Measurements from ENCODE around the gene B4GALNT3. TPM values are rescaled to one million over a fixed set of nuclear protein-coding genes. Genes with fewer than 3 reads are reported as not detected.

The B4GALNT3 gene
- total RNA-seq, 2 experiments from 2014 or later, result 10.9 to 11.1 TPM

GRCh38 chr12:470133-470532 is 10.4 kb downstream of the B4GALNT3 start:
- peaks cover 9% of the 10 kb centered on the region for H3K4me1 Mint-ChIP-seq (ENCODE audit: low read depth)
- H3K27ac Mint-ChIP-seq, result no peak overlapping the region
- peaks cover 11% of the 10 kb centered on the region for H3K27me3 Mint-ChIP-seq (ENCODE audit: low read depth)
- H3K36me3 Mint-ChIP-seq (ENCODE audit: low read depth), result no peaks in the 10 kb centered on the region
- ChIA-PET POLR2A (no interaction called here), CTCF (no interaction called here)
- DNase-seq (no peak), ATAC-seq (no peak)
- no peaks in the 10 kb centered on the region for H3K9me3 Mint-ChIP-seq (ENCODE audit: insufficient read depth)
- H3K4me3 Mint-ChIP-seq, result no peak overlapping the region

- ATAC-seq, result no peak
- Mint-ChIP-seq H3K27ac (no peak overlapping the region), H3K9me3 (ENCODE audit: insufficient read depth) (no peaks in the 10 kb centered on the region), H3K36me3 (ENCODE audit: low read depth) (no peaks in the 10 kb centered on the region), H3K4me3 (no peak overlapping the region), H3K4me1 (ENCODE audit: low read depth) (peaks cover 9% of the 10 kb centered on the region), H3K27me3 (ENCODE audit: low read depth) (peaks cover 25% of the 10 kb centered on the region)
- CTCF ChIA-PET, result interaction anchor here (1.2 to 1.4 kb wide), 2 partner anchors 21 to 31 kb away, joined by 3 to 4 read pairs; no protein-coding TSS in a partner anchor
- no peak for DNase-seq
- POLR2A ChIA-PET, result no interaction called here
Measured at GRCh38 chr12:473198-473597, 13.5 kb downstream of the B4GALNT3 start.

- ATAC-seq, result no peak
- Mint-ChIP-seq H3K27ac (no peak overlapping the region), H3K9me3 (ENCODE audit: insufficient read depth) (no peaks in the 10 kb centered on the region), H3K4me3 (no peak overlapping the region), H3K27me3 (ENCODE audit: low read depth) (peaks cover 28% of the 10 kb centered on the region), H3K36me3 (ENCODE audit: low read depth) (no peaks in the 10 kb centered on the region), H3K4me1 (ENCODE audit: low read depth) (peaks cover 2% of the 10 kb centered on the region)
- no peak for DNase-seq
- ChIA-PET CTCF (interaction anchor here (0.7 to 1.2 kb wide), 2 partner anchors 22 to 25 kb away, joined by 3 to 4 read pairs; no protein-coding TSS in a partner anchor), POLR2A (no interaction called here)
Measured at GRCh38 chr12:473863-474577, 14.3 kb downstream of the B4GALNT3 start.

- no peaks in the 10 kb centered on the region for H3K9me3 Mint-ChIP-seq (ENCODE audit: insufficient read depth)
- H3K4me3 Mint-ChIP-seq, result no peak overlapping the region
- ATAC-seq, result no peak
- DNase-seq, result no peak
- H3K27me3 Mint-ChIP-seq (ENCODE audit: low read depth), result peaks cover 28% of the 10 kb centered on the region
- ChIA-PET CTCF (interaction anchor here (1.2 to 1.3 kb wide), 3 partner anchors 23 to 33 kb away, joined by 3 to 5 read pairs (median 3); no protein-coding TSS in a partner anchor), POLR2A (no interaction called here)
- no peak overlapping the region for H3K27ac Mint-ChIP-seq
- no peaks in the 10 kb centered on the region for H3K36me3 Mint-ChIP-seq (ENCODE audit: low read depth)
- H3K4me1 Mint-ChIP-seq (ENCODE audit: low read depth), result peaks cover 2% of the 10 kb centered on the region
Measured at GRCh38 chr12:475286-475685, 15.5 kb downstream of the B4GALNT3 start.

- POLR2A ChIA-PET, result no interaction called here
- H3K4me3 Mint-ChIP-seq, result no peak overlapping the region
- no peak for DNase-seq
- ATAC-seq, result no peak
- peaks cover 4% of the 10 kb centered on the region for H3K4me1 Mint-ChIP-seq (ENCODE audit: low read depth)
- H3K9me3 Mint-ChIP-seq (ENCODE audit: insufficient read depth), result no peaks in the 10 kb centered on the region
- no peak overlapping the region for H3K27ac Mint-ChIP-seq
- CTCF ChIA-PET, result no interaction called here
- peaks cover 37% of the 10 kb centered on the region for H3K27me3 Mint-ChIP-seq (ENCODE audit: low read depth)
- no peaks in the 10 kb centered on the region for H3K36me3 Mint-ChIP-seq (ENCODE audit: low read depth)
Measured at GRCh38 chr12:479161-479560, 19.4 kb downstream of the B4GALNT3 start.

- CTCF ChIA-PET, result interaction anchor here (0.6 to 1.2 kb wide), 2 partner anchors 29 to 48 kb away, joined by 3 read pairs; no protein-coding TSS in a partner anchor
- H3K36me3 Mint-ChIP-seq (ENCODE audit: low read depth), result no peaks in the 10 kb centered on the region
- H3K4me1 Mint-ChIP-seq (ENCODE audit: low read depth), result peaks cover 4% of the 10 kb centered on the region
- H3K9me3 Mint-ChIP-seq (ENCODE audit: insufficient read depth), result no peaks in the 10 kb centered on the region
- DNase-seq (no peak), ATAC-seq (no peak)
- H3K27ac Mint-ChIP-seq, result no peak overlapping the region
- peaks cover 40% of the 10 kb centered on the region for H3K27me3 Mint-ChIP-seq (ENCODE audit: low read depth)
- POLR2A ChIA-PET, result no interaction called here
- H3K4me3 Mint-ChIP-seq, result no peak overlapping the region
Measured at GRCh38 chr12:480831-481816, 21.4 kb downstream of the B4GALNT3 start.

DNA sequence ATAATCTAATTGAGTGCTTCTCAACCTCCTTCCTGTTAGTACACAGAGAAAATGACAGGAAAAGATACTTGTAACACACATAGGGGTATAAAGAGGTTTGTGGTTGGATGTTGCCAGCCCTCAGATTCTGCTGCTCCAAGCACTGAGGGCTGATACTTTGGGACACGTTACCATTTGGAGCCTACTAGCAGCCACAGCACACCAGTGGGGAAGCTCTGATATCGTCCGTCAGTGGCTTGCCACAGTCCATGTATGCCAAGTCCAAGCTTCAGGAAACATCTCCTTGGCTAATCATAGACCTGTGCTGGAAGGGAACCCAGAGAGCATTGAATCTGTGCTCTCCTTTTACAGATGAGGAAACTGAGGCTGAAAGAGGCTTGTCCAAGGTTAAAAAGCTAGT is 22.3 kb downstream of the B4GALNT3 start:
- no peak overlapping the region for H3K27ac Mint-ChIP-seq
- H3K27me3 Mint-ChIP-seq (ENCODE audit: low read depth), result peaks cover 38% of the 10 kb centered on the region
- DNase-seq (no peak), ATAC-seq (no peak)
- no peak overlapping the region for H3K4me3 Mint-ChIP-seq
- H3K9me3 Mint-ChIP-seq (ENCODE audit: insufficient read depth), result no peaks in the 10 kb centered on the region
- ChIA-PET CTCF (interaction anchor here (1.2 kb wide), 1 partner anchor 30 kb away, joined by 3 read pairs; no protein-coding TSS in a partner anchor), POLR2A (no interaction called here)
- no peaks in the 10 kb centered on the region for H3K36me3 Mint-ChIP-seq (ENCODE audit: low read depth)
- H3K4me1 Mint-ChIP-seq (ENCODE audit: low read depth), result peaks cover 4% of the 10 kb centered on the region

- peaks cover 4% of the 10 kb centered on the region for H3K4me1 Mint-ChIP-seq (ENCODE audit: low read depth)
- no peaks in the 10 kb centered on the region for H3K36me3 Mint-ChIP-seq (ENCODE audit: low read depth)
- no peak for DNase-seq
- H3K27me3 Mint-ChIP-seq (ENCODE audit: low read depth), result peaks cover 33% of the 10 kb centered on the region
- H3K9me3 Mint-ChIP-seq (ENCODE audit: insufficient read depth), result no peaks in the 10 kb centered on the region
- no peak overlapping the region for H3K4me3 Mint-ChIP-seq
- ATAC-seq, result no peak
- ChIA-PET CTCF (no interaction called here), POLR2A (no interaction called here)
- no peak overlapping the region for H3K27ac Mint-ChIP-seq
Measured at GRCh38 chr12:484096-484495, 24.4 kb downstream of the B4GALNT3 start.

DNA sequence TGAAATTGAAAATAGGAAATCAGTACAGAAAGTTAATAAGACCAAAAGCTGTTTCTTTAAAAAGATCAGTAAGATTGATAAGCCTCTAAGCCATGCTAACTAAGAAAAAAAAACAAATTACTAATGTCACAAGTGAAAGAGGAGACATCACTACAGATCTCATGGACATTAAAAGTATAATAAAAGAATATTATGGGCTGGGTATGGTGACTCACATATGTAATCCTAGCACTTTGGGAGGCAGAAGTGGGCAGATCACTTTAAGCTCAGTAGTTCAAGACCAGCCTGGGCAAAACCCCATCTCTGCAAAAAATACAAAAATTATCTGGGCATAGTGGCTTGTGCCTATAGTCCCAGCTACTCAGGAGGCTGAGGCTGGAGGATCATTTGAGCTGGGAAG is 30.5 kb downstream of the B4GALNT3 start:
- DNase-seq (no peak), ATAC-seq (no peak)
- peaks cover 12% of the 10 kb centered on the region for H3K9me3 Mint-ChIP-seq (ENCODE audit: insufficient read depth)
- H3K27me3 Mint-ChIP-seq (ENCODE audit: low read depth), result peaks cover 15% of the 10 kb centered on the region
- H3K27ac Mint-ChIP-seq, result no peak overlapping the region
- ChIA-PET POLR2A (no interaction called here), CTCF (no interaction called here)
- H3K4me3 Mint-ChIP-seq, result no peak overlapping the region
- H3K4me1 Mint-ChIP-seq (ENCODE audit: low read depth), result no peaks in the 10 kb centered on the region
- peaks cover 2% of the 10 kb centered on the region for H3K36me3 Mint-ChIP-seq (ENCODE audit: low read depth)

DNA sequence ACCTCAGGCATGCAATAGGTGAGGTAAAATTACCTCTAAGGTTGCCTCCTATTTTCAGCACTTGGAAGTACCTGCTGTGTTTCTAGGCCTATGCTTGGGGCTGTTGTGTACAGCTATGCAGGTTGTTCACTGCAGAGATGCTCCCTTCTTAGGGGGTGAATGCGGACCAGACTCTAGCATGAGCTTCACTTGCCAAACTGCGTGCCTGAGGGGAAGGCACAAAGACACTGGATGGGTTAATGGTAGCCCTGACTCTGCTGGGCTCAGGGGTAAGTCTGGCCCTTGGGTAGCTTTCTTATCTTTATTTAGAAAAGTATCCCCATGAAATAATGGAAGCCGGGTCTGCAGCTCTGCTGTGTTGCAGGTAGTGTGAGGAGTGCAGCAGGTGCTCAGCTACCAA is 35.7 kb downstream of the B4GALNT3 start:
- H3K4me1 Mint-ChIP-seq (ENCODE audit: low read depth), result no peaks in the 10 kb centered on the region
- peaks cover 2% of the 10 kb centered on the region for H3K36me3 Mint-ChIP-seq (ENCODE audit: low read depth)
- DNase-seq, result no peak
- peaks cover 8% of the 10 kb centered on the region for H3K27me3 Mint-ChIP-seq (ENCODE audit: low read depth)
- POLR2A ChIA-PET, result no interaction called here
- peaks cover 3% of the 10 kb centered on the region for H3K9me3 Mint-ChIP-seq (ENCODE audit: insufficient read depth)
- CTCF ChIA-PET, result interaction anchor here (0.5 to 1.9 kb wide), 5 partner anchors 9 to 51 kb away, joined by 3 to 5 read pairs (median 4); no protein-coding TSS in a partner anchor
- H3K4me3 Mint-ChIP-seq, result no peak overlapping the region
- H3K27ac Mint-ChIP-seq, result no peak overlapping the region
- ATAC-seq, result no peak

GRCh38 chr12:496736-497135 is 37.0 kb downstream of the B4GALNT3 start:
- ChIA-PET POLR2A (no interaction called here), CTCF (no interaction called here)
- H3K27me3 Mint-ChIP-seq (ENCODE audit: low read depth), result peaks cover 8% of the 10 kb centered on the region
- no peak overlapping the region for H3K27ac Mint-ChIP-seq
- no peak for ATAC-seq
- no peak for DNase-seq
- peaks cover 2% of the 10 kb centered on the region for H3K36me3 Mint-ChIP-seq (ENCODE audit: low read depth)
- H3K4me3 Mint-ChIP-seq, result no peak overlapping the region
- H3K4me1 Mint-ChIP-seq (ENCODE audit: low read depth), result no peaks in the 10 kb centered on the region
- no peaks in the 10 kb centered on the region for H3K9me3 Mint-ChIP-seq (ENCODE audit: insufficient read depth)
